Fibroblast of lung (primary cell): ENCODE measurements around the gene S100A2. TPM values are rescaled to one million over a fixed set of nuclear protein-coding genes. Genes with fewer than 3 reads are reported as not detected.

Source experiments
- DNase-seq, 2 donors: peaks; one replicate each; pipeline versions ENCODE4 v3.0.0 to v3.0.0-alpha.2; 2010; ENCODE audit warnings: low read depth in 2 of 2
- H2AFZ ChIP-seq: 2 replicates; pipeline ENCODE4 v1.5.1; 2012; ENCODE audit warnings: low read length, control low read depth, inconsistent platforms
- H3K27ac ChIP-seq: 2 replicates; pipeline ENCODE4 v1.5.1; 2011; ENCODE audit warnings: low read length, control low read depth; ENCODE audit not compliant: insufficient read depth
- H3K27me3 ChIP-seq: 2 replicates; pipeline ENCODE4 v1.5.1; 2011; ENCODE audit warnings: mild to moderate bottlenecking, low read length; ENCODE audit not compliant: control insufficient read depth, insufficient read depth
- H3K36me3 ChIP-seq: 2 replicates; pipeline ENCODE4 v1.5.1; 2011; ENCODE audit warnings: low read length; ENCODE audit not compliant: control insufficient read depth, insufficient read depth
- H3K4me1 ChIP-seq: 2 replicates; pipeline ENCODE4 v1.5.1; 2011; ENCODE audit warnings: low read length; ENCODE audit not compliant: control insufficient read depth, insufficient read depth; ENCODE audit errors: extremely low read depth
- H3K4me2 ChIP-seq: 2 replicates; pipeline ENCODE4 v1.5.1; 2011; ENCODE audit warnings: low read length, control low read depth; ENCODE audit not compliant: insufficient read depth; ENCODE audit errors: extremely low read depth
- H3K4me3 ChIP-seq, 4 experiments: fragments of 200-600 bp in 1 of 4; sonication (generic) in 1 of 4; replicated peaks in 1 of 4; 2 replicates each; pipeline ENCODE4 v1.5.1; 2011 to 2016; ENCODE audit warnings: low read length in 4 of 4, low read depth in 3 of 4, mild to moderate bottlenecking in 3 of 4, control low read depth in 2 of 4, inconsistent platforms in 1 of 4, mixed read lengths in 1 of 4; ENCODE audit not compliant: insufficient read depth in 1 of 4; ENCODE audit errors: control extremely low read depth in 1 of 4
- H3K79me2 ChIP-seq: 2 replicates; pipeline ENCODE4 v1.5.1; 2012; ENCODE audit warnings: mild to moderate bottlenecking, low read length, inconsistent platforms; ENCODE audit not compliant: control insufficient read depth, insufficient read depth
- H3K9ac ChIP-seq: 2 replicates; pipeline ENCODE4 v1.5.1; 2011; ENCODE audit warnings: mild to moderate bottlenecking, low read length, control low read depth; ENCODE audit not compliant: insufficient read depth
- H3K9me3 ChIP-seq: 2 replicates; pipeline ENCODE4 v1.5.1; 2012; ENCODE audit warnings: low read depth, low read length; ENCODE audit not compliant: control insufficient read depth, insufficient read depth
- H4K20me1 ChIP-seq: 2 replicates; pipeline ENCODE4 v1.5.1; 2011; ENCODE audit warnings: low read length; ENCODE audit not compliant: control insufficient read depth, insufficient read depth; ENCODE audit errors: extremely low read depth
- CTCF ChIP-seq, 2 donors: IDR thresholded peaks in 1 of 2; conservative IDR thresholded peaks in 1 of 2; 1 replicate in 1 of 2; 2 replicates in 1 of 2; pipeline ENCODE4 v1.5.1; 2011 to 2012; ENCODE audit warnings: low read length in 2 of 2, control low read depth in 1 of 2, inconsistent platforms in 1 of 2, low read depth in 1 of 2, mild to moderate bottlenecking in 1 of 2
- EZH2 ChIP-seq: IDR thresholded peaks from 2 replicates; pipeline ENCODE4 v1.5.1; 2012; ENCODE audit warnings: low read length, control low read depth, mild to moderate bottlenecking; ENCODE audit errors: missing control alignments
- polyA plus RNA-seq, 2 donors: library from polyadenylated mRNA; depleted of rRNA in 1 of 2; stranded (reverse) in 1 of 2; unstranded in 1 of 2; fragments of >200 nt; gene quantifications; 2 replicates each; pipeline ENCODE4 v1.2.1, GENCODE V29; 2011 to 2012; ENCODE audit warnings: missing spikeins in 1 of 2
- total RNA-seq: library from RNA; depleted of rRNA; stranded (reverse); fragments of >200 nt; gene quantifications from 2 replicates; pipeline ENCODE4 v1.2.1, GENCODE V29; 2014

Gene S100A2
- total and polyA plus RNA-seq, 2 donors (not counting 1 experiment from before 2014, with no cell fraction given): 3.6 to 4.8 TPM

GRCh38 chr1:153537376-153537730 is 28.3 kb downstream of the S100A2 start:
- Histone ChIP-seq H3K27ac (no peak overlapping the region), H3K27me3 (no peaks in the 10 kb centered on the region), H3K36me3 (peaks cover 6% of the 10 kb centered on the region), H3K79me2 (peaks cover 23% of the 10 kb centered on the region), H3K4me2 (no peak overlapping the region), H3K9me3 (no peaks in the 10 kb centered on the region), H3K9ac (no peak overlapping the region), H3K4me3 (no peak overlapping the region), H2AFZ (no peak overlapping the region), H4K20me1 (no peaks in the 10 kb centered on the region), H3K4me1 (peaks cover 20% of the 10 kb centered on the region)
- no peak for DNase-seq
- no peak for TF ChIP-seq EZH2
- no peak for TF ChIP-seq CTCF (conservative IDR thresholded peaks at IDR 0.05 in 1 of 2, IDR thresholded peaks at IDR 0.05 in 1 of 2; ENCODE audit: low read depth in 1 of 2, low read length in 2 of 2)

GRCh38 chr1:153536671-153537375 is 28.8 kb downstream of the S100A2 start:
- peak overlapping the region; percentile 89 for H3K4me2 ChIP-seq
- H3K79me2 ChIP-seq: peaks cover 23% of the 10 kb centered on the region
- H2AFZ ChIP-seq: no peak overlapping the region
- H3K4me3 ChIP-seq: peak overlapping the region in 2 of 4 experiments; percentile 32 to 100
- H3K27me3 ChIP-seq: no peaks in the 10 kb centered on the region
- peaks cover 20% of the 10 kb centered on the region for H3K4me1 ChIP-seq
- H4K20me1 ChIP-seq: no peaks in the 10 kb centered on the region
- no peaks in the 10 kb centered on the region for H3K9me3 ChIP-seq
- H3K36me3 ChIP-seq: peaks cover 6% of the 10 kb centered on the region
- peak overlapping the region; percentile 79 for H3K27ac ChIP-seq
- DNase-seq: no peak
- no peak for TF ChIP-seq EZH2
- TF ChIP-seq CTCF (conservative IDR thresholded peaks at IDR 0.05 in 1 of 2, IDR thresholded peaks at IDR 0.05 in 1 of 2; ENCODE audit: low read depth in 1 of 2, low read length in 2 of 2): no peak
- H3K9ac ChIP-seq: no peak overlapping the region

GRCh38 chr1:153536012-153536670 is 29.5 kb downstream of the S100A2 start:
- H3K27ac ChIP-seq: peak overlapping the region; percentile 98
- peak; percentile 86 to 90 for DNase-seq
- H3K4me1 ChIP-seq: peaks cover 20% of the 10 kb centered on the region
- TF ChIP-seq CTCF (conservative IDR thresholded peaks at IDR 0.05 in 1 of 2, IDR thresholded peaks at IDR 0.05 in 1 of 2; ENCODE audit: low read depth in 1 of 2, low read length in 2 of 2): no peak
- TF ChIP-seq EZH2: no peak
- peak overlapping the region; percentile 93 for H3K9ac ChIP-seq
- no peaks in the 10 kb centered on the region for H3K9me3 ChIP-seq
- H4K20me1 ChIP-seq: no peaks in the 10 kb centered on the region
- H3K79me2 ChIP-seq: peaks cover 23% of the 10 kb centered on the region
- H3K4me3 ChIP-seq: peak overlapping the region; percentile 96 to 100 (median 98)
- peak overlapping the region; percentile 89 for H3K4me2 ChIP-seq
- peak overlapping the region; percentile 43 for H2AFZ ChIP-seq
- no peaks in the 10 kb centered on the region for H3K27me3 ChIP-seq
- peaks cover 6% of the 10 kb centered on the region for H3K36me3 ChIP-seq
